MM.1S (cell line): Measurements from ENCODE around the gene TBC1D23.

Experiments
- DNase-seq: peaks from one replicate; pipeline ENCODE4 v3.0.0-alpha.2; 2015
- H2AFZ ChIP-seq: fragments of 300-600 bp; sonication (generic); 2 replicates; pipeline ENCODE4 v1.6.0; 2016; ENCODE audit warnings: antibody characterized with exemption, low read length
- H3F3A ChIP-seq: fragments of 300-600 bp; sonication (generic); 2 replicates; pipeline ENCODE4 v1.6.1; 2016; ENCODE audit warnings: mild to moderate bottlenecking, antibody characterized with exemption, low read length, moderate library complexity, mixed read lengths; ENCODE audit not compliant: insufficient read depth
- H3K27ac ChIP-seq: fragments of 300-600 bp; sonication (generic); 2 replicates; pipeline ENCODE4 v1.5.1; 2016; ENCODE audit warnings: mild to moderate bottlenecking, low read length
- H3K27me3 ChIP-seq: fragments of 300-600 bp; sonication (generic); replicated peaks from 2 replicates; pipeline ENCODE4 v1.6.0; 2016; ENCODE audit warnings: low read length; ENCODE audit not compliant: insufficient read depth
- H3K36me3 ChIP-seq: fragments of 300-600 bp; sonication (generic); replicated peaks from 2 replicates; pipeline ENCODE4 v1.6.1; 2016; ENCODE audit warnings: mild to moderate bottlenecking, low read length, mixed read lengths; ENCODE audit not compliant: insufficient read depth
- H3K4me1 ChIP-seq: fragments of 300-600 bp; sonication (generic); 2 replicates; pipeline ENCODE4 v1.6.1; 2016; ENCODE audit warnings: low read length, mixed read lengths
- H3K4me2 ChIP-seq: fragments of 300-600 bp; sonication (generic); 2 replicates; pipeline ENCODE4 v1.6.0; 2016; ENCODE audit warnings: low read depth, low read length
- H3K4me3 ChIP-seq: fragments of 300-600 bp; sonication (generic); 2 replicates; pipeline ENCODE4 v1.5.1; 2016; ENCODE audit warnings: low read length, mixed read lengths
- H3K79me2 ChIP-seq: fragments of 300-600 bp; sonication (generic); 2 replicates; pipeline ENCODE4 v1.6.1; 2016; ENCODE audit warnings: mixed run types, low read length, mixed read lengths
- H3K9ac ChIP-seq: fragments of 300-600 bp; sonication (generic); 2 replicates; pipeline ENCODE4 v1.6.1; 2016; ENCODE audit warnings: low read length, mixed read lengths
- H3K9me2 ChIP-seq: fragments of 300-600 bp; sonication (generic); replicated peaks from 2 replicates; pipeline ENCODE4 v1.6.1; 2016; ENCODE audit warnings: mild to moderate bottlenecking, low read length, mixed read lengths; ENCODE audit not compliant: insufficient read depth
- H3K9me3 ChIP-seq: fragments of 300-600 bp; sonication (generic); replicated peaks from 2 replicates; pipeline ENCODE4 v1.6.1; 2016; ENCODE audit warnings: mild to moderate bottlenecking, low read length, mixed read lengths; ENCODE audit not compliant: insufficient read depth
- H4K20me1 ChIP-seq: fragments of 300-600 bp; sonication (generic); 2 replicates; pipeline ENCODE4 v1.6.1; 2016; ENCODE audit warnings: mild to moderate bottlenecking, low read length, moderate library complexity, mixed read lengths; ENCODE audit not compliant: insufficient read depth
- CTCF ChIP-seq: fragments of 300-600 bp; sonication (generic); IDR thresholded peaks from 2 replicates; pipeline ENCODE4 v1.5.1; 2016; ENCODE audit warnings: antibody characterized with exemption, low read length, mixed read lengths
- EZH2 ChIP-seq: fragments of 300-600 bp; sonication (generic); optimal IDR thresholded peaks from 2 replicates; pipeline ENCODE3; 2017; ENCODE audit warnings: low read depth, mild to moderate bottlenecking, antibody characterized with exemption, low read length, mixed read lengths
- EZH2phosphoT487 ChIP-seq: fragments of 300-600 bp; sonication (generic); IDR thresholded peaks from 2 replicates; pipeline ENCODE4 v1.6.1; 2018; ENCODE audit warnings: antibody characterized with exemption, low read length

Gene TBC1D23

GRCh38 chr3:100333051-100333450, 72.3 kb downstream of the TBC1D23 start:
- Histone ChIP-seq H4K20me1 (no peaks in the 10 kb centered on the region), H3K9me3 (no peaks in the 10 kb centered on the region), H2AFZ (no peak overlapping the region), H3K9ac (no peak overlapping the region), H3F3A (no peaks in the 10 kb centered on the region), H3K9me2 (no peaks in the 10 kb centered on the region), H3K27me3 (no peaks in the 10 kb centered on the region), H3K4me1 (0 out of 2 replicates have a peak, but pooled peaks cover 4% of the 10 kb centered on the region), H3K36me3 (no peaks in the 10 kb centered on the region), H3K4me2 (no peak overlapping the region), H3K27ac (no peak overlapping the region), H3K79me2 (0 out of 2 replicates have a peak, but pooled peaks cover 3% of the 10 kb centered on the region), H3K4me3 (no peak overlapping the region)
- TF ChIP-seq EZH2, result no peak
- no peak for TF ChIP-seq CTCF
- TF ChIP-seq EZH2phosphoT487, result no peak
- no peak for DNase-seq

- Histone ChIP-seq H3K4me2 (peak overlapping the region; percentile 75), H3F3A (no peaks in the 10 kb centered on the region), H2AFZ (peak overlapping the region; percentile 72), H3K9me2 (no peaks in the 10 kb centered on the region), H4K20me1 (no peaks in the 10 kb centered on the region), H3K9me3 (no peaks in the 10 kb centered on the region), H3K9ac (peak overlapping the region; percentile 17; the same call in 1 of the 2 replicates), H3K27ac (no peak overlapping the region), H3K4me3 (peak overlapping the region; percentile 51), H3K36me3 (no peaks in the 10 kb centered on the region), H3K4me1 (0 out of 2 replicates have a peak, but pooled peaks cover 4% of the 10 kb centered on the region), H3K79me2 (0 out of 2 replicates have a peak, but pooled peaks cover 3% of the 10 kb centered on the region), H3K27me3 (no peaks in the 10 kb centered on the region)
- DNase-seq, result no peak
- no peak for TF ChIP-seq EZH2phosphoT487
- TF ChIP-seq CTCF, result no peak
- no peak for TF ChIP-seq EZH2
Observed at GRCh38 chr3:100333970-100334487, 73.2 kb downstream of the TBC1D23 start.

GRCh38 chr3:100334488-100335351, 73.9 kb downstream of the TBC1D23 start, which contains the start of gene NIT2:
TSS of gene NIT2 (plus strand) at chr3:100334757. CDS start at chr3:100334792, 35 bp downstream.
- Histone ChIP-seq H3K9ac (peak within 1 kb of the TSS; percentile 82), H3K79me2 (0 out of 2 replicates have a peak, but pooled peaks cover 3% of the 10 kb centered on the region), H3K9me3 (no peaks in the 10 kb centered on the region), H3K27me3 (no peaks in the 10 kb centered on the region), H3K36me3 (no peaks in the 10 kb centered on the region), H2AFZ (peak within 1 kb of the TSS; percentile 96), H3K4me1 (0 out of 2 replicates have a peak, but pooled peaks cover 4% of the 10 kb centered on the region), H3K4me2 (peak within 1 kb of the TSS; percentile 75), H4K20me1 (no peaks in the 10 kb centered on the region), H3K27ac (peak within 1 kb of the TSS; percentile 15; the same call in 1 of the 2 replicates), H3F3A (no peaks in the 10 kb centered on the region), H3K9me2 (no peaks in the 10 kb centered on the region), H3K4me3 (peak within 1 kb of the TSS; percentile 93)
- TF ChIP-seq CTCF (no peak), EZH2 (no peak), EZH2phosphoT487 (no peak)
- peak; percentile 90 for DNase-seq
